H1 (cell line): Measurements from ENCODE around the gene ELP1.

Source experiments
- BCL11A ChIP-seq, 2 experiments: IDR thresholded peaks; one replicate each; pipeline ENCODE4 v1.6.1; 2011; ENCODE audit warnings: low read depth in 2 of 2, low read length in 2 of 2, mild to moderate bottlenecking in 2 of 2
- CTCF ChIP-seq, 3 experiments: IDR thresholded peaks; 1 replicate in 2 of 3; 2 replicates in 1 of 3; pipeline versions ENCODE4 v1.5.1 to v1.6.1; 2011; ENCODE audit warnings: low read length in 3 of 3, mild to moderate bottlenecking in 3 of 3, inconsistent platforms in 2 of 3, low read depth in 1 of 3, moderate library complexity in 1 of 3; ENCODE audit not compliant: insufficient read depth in 1 of 3; ENCODE audit errors: control extremely low read depth in 1 of 3
- KDM1A ChIP-seq: fragments of 200-600, 300-600 bp; sonication (generic); IDR thresholded peaks from 2 replicates; pipeline ENCODE4 v1.7.1; 2016; ENCODE audit warnings: mild to moderate bottlenecking, low read length, borderline replicate concordance
- MAX ChIP-seq: IDR thresholded peaks from 2 replicates; pipeline ENCODE4 v1.6.1; 2012; ENCODE audit warnings: inconsistent platforms
- POLR2A ChIP-seq, 2 experiments: IDR thresholded peaks; 1 replicate in 1 of 2; 2 replicates in 1 of 2; pipeline ENCODE4 v1.6.1; 2011; ENCODE audit warnings: low read depth in 2 of 2, low read length in 2 of 2, mild to moderate bottlenecking in 2 of 2; ENCODE audit errors: control extremely low read depth in 1 of 2
- RFX5 ChIP-seq: IDR thresholded peaks from 2 replicates; pipeline ENCODE4 v1.6.1; 2011; ENCODE audit warnings: low read depth, low read length, improper control_type of control experiment, borderline replicate concordance
- SIN3A ChIP-seq, 2 experiments: IDR thresholded peaks in 1 of 2; conservative IDR thresholded peaks in 1 of 2; 2 replicates each; pipeline ENCODE4 v1.6.1; 2011 to 2012; ENCODE audit warnings: low read length in 2 of 2, improper control_type of control experiment in 1 of 2, low read depth in 1 of 2, mild to moderate bottlenecking in 1 of 2
- TEAD4 ChIP-seq: IDR thresholded peaks from 2 replicates; pipeline ENCODE4 v1.6.1; 2012; ENCODE audit warnings: low read depth, low read length, inconsistent platforms, mixed read lengths

- TF ChIP-seq CTCF (IDR thresholded peaks at IDR 0.05; ENCODE audit: control extremely low read depth in 1 of 3, insufficient read depth in 1 of 3, low read depth in 1 of 3, low read length in 3 of 3) (no peak), RFX5 (no peak), POLR2A (IDR thresholded peaks at IDR 0.05; ENCODE audit: control extremely low read depth in 1 of 2, low read depth in 2 of 2, low read length in 2 of 2) (no peak), TEAD4 (no peak), BCL11A (IDR thresholded peaks at IDR 0.05; ENCODE audit: low read depth in 2 of 2, low read length in 2 of 2) (no peak), MAX (no peak), SIN3A (conservative IDR thresholded peaks at IDR 0.05 in 1 of 2, IDR thresholded peaks at IDR 0.05 in 1 of 2; ENCODE audit: low read depth in 1 of 2, low read length in 2 of 2) (no peak), KDM1A (no peak)
Measured at GRCh38 chr9:108855888-108856287, 78.0 kb downstream of the ELP1 start, which contains the start of gene ACTL7B.
